Testis (tissue), 2 donors: ENCODE data around the gene NOTCH1.

ENCODE experiments used
- CTCF ChIP-seq, 3 experiments: fragments of 450-650 bp in 2 of 3; fragments of 200-600 bp in 1 of 3; sonication (generic) in 1 of 3; IDR thresholded peaks; one replicate each; pipeline ENCODE4 v1.5.1; 2016 to 2019; ENCODE audit warnings: antibody characterized with exemption in 3 of 3, mild to moderate bottlenecking in 2 of 3, moderate library complexity in 1 of 3
- POLR2A ChIP-seq: fragments of 450-650 bp; IDR thresholded peaks from one replicate; pipeline ENCODE4 v1.6.1; 2017; ENCODE audit warnings: antibody characterized with exemption, mild to moderate bottlenecking, moderate library complexity

- TF ChIP-seq POLR2A: no peak
- no peak for TF ChIP-seq CTCF (IDR thresholded peaks at IDR 0.05)
These were observed 43.7 kb downstream of the NOTCH1 start for GRCh38 chr9:136502196-136502595.
